ENCODE results near the gene CEACAM4.

Gene CEACAM4

DNA sequence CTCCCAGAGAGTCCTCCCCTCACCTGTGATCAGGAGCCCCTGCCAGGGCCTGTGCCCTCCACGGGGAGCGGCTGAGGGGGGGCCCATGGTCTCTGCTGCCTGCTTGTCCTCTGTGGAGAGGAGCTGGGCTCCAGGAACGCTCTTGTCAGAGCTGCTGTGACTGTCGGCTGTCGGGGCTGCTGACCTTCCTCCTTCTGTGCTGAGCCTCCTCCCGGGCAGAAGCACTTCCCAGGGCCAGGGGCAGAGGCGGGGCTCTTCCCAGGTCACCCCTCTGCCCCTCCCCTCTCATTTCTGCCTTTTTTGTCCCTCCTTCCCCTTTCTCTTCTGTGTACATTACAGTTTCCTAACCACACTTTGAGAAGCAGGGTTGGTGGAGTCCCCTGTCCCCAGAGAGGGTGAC is at the start of gene CEACAM4:
Gene CEACAM4 (minus strand): TSS at position 198 of the 400 bp plus-strand sequence. CDS start 111 bp downstream, at position 87.
- DNase-seq = no peak

- DNase-seq = no peak
Measured at GRCh38 chr19:41671486-41671885, 44.6 kb upstream of the CEACAM4 start.

- DNase-seq = no peak
Measured at GRCh38 chr19:41670755-41671154, 43.9 kb upstream of the CEACAM4 start.

DNA sequence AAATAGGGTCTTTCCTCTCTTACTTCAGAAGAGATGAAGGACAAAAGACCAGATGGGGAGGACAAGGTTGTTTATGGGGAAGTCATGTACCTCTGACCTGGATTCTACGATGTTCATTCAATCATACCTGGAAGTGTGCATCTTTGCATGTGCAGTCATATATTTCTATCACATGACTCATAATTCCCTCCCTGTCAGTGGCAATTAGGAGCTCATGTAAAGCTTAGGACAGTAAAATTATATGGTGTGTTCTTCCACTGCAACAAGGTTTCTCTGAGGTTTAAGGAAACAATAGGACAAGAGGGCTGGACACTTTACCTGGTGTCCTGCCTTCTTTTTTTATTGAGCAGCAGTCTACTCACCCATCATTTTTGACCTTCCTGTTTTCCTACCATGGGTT is 41.4 kb upstream of the CEACAM4 start:
- no peak for DNase-seq

DNA sequence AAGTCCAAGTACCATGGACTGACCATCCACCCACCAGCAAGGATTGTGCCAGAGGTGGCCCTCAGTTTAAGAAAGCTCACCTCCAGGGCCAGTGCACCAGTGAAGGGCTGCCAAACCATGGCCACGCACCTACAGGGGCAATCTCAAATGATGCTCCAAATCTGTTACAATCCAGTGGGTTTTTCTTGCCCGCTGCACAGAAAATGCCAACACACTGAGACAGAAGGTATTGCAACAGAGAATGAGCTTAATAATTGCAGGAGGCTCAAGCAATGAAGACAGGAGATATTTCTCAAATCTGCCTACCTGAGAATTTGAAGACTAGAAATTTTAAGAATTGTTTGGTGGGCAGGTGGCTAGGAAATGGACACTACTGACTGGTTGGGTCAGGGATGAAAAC is 39.2 kb upstream of the CEACAM4 start:
- no peak for DNase-seq

DNA sequence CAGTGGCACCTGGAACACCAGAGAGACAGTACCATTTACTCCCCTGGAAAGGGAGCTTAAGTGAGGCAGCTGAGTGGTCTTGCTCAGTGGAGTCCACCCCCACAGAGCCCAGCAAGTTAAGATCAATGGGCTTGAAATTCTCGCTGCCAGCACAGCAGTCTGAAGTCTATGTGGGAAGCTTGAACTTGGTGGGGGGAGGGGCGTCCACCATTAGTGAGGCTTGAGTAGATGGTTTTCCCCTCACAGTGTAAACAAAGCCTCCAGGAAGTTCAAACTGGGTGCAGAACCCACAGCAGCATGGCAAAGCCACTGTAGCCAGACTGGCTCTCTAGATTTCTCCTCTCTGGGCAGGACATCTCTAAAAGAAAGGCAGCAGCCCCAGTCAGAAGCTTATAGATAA is 30.3 kb upstream of the CEACAM4 start:
- peak; percentile 62 for DNase-seq

DNA sequence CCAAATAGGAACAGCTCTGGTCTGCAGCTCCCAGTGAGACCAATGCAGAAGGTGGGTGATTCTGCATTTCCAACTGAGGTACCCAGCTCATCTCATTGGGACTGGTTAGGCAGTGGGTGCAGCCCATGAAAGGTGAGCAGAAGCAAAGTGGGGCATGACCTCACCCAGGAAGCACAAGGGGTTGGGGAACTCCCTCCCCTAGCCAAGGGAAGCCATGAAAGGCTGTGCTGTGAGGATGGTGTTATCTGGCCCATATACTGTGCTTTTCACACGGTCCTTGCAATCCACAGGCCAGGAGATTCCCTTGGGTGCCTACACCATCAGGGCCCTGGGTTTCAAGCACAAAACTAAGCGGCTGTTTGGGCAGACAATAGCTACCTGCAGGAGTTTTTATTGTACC is 29.9 kb upstream of the CEACAM4 start:
- DNase-seq = peak; percentile 45

DNA sequence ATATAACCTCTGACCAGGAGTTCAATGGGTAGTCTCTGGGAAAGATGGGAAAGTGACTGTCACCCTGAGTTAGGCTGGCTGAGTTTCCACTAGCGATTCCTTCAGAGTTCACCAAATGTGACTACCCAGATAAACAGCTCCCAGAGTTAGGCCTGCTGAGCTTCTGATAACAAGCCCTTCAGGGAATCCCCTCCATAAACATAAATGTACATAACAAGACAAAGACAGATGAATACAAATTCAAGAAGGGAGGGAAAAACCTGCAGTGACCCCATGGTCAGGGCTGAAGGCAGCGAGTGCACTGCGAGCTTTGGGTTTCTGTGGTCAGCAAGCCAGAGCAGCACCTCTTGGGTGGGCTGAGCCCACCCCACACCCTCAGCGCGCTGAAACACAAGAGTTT is 25.4 kb upstream of the CEACAM4 start:
- DNase-seq = no peak

- no peak for DNase-seq
Measured at GRCh38 chr19:41649827-41650226, 23.0 kb upstream of the CEACAM4 start.

GRCh38 chr19:41646589-41647204 is 19.8 kb upstream of the CEACAM4 start:
- no peak for DNase-seq

- peak; percentile 56 for DNase-seq
Measured at GRCh38 chr19:41641879-41642485, 15.1 kb upstream of the CEACAM4 start.

DNA sequence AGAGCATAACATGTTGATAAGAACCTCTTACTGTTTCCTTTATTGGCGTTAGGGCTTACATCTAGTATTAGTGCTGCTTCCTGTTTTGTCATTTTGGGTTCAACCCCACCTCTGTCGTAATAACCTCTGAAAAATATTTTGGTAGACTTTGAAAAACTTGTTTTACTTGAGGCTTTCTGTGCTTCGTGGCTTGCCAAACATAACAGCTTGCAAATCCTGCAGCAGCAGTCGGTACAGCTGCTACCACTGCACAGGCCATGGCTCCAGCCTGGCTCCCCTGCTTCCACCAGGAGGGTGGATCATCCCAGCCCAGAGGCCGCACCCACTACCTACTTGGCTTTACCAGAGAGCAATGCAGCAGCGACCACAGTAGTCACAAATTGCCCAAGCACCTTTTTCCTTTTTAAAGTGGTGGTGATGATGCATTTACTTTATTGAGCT is 11.8 kb upstream of the CEACAM4 start:
- peak; percentile 36 for DNase-seq

GRCh38 chr19:41637484-41637883 is 10.6 kb upstream of the CEACAM4 start:
- DNase-seq = no peak

GRCh38 chr19:41627966-41628675 is 1.2 kb upstream of the CEACAM4 start:
- no peak for DNase-seq

- no peak for DNase-seq
Measured at GRCh38 chr19:41626278-41626677, 596 bp downstream of the CEACAM4 start.

DNA sequence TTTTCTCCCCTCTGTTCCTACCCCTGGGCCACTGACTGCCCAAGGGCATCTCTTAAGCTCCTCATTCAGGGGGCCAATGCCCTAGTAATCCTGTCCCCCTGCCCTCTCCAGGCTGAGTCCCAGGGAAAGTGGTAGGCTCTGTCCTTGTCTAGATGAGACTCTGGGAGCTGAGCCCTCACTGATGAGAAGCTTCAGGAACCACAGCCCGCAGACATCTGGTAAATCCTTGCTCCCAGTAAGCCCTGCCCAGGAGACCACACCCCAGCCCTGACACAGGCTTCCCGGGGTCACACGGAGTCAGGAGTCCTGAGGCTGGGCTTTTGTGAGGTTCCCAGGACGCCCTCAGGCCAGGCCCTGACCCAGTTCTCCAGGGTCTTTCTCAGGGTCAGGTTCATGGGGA is 1.9 kb downstream of the CEACAM4 start:
- DNase-seq = no peak

- DNase-seq = no peak
Measured at GRCh38 chr19:41624515-41624914, 2.4 kb downstream of the CEACAM4 start.

GRCh38 chr19:41623360-41623759 is 3.5 kb downstream of the CEACAM4 start:
- DNase-seq = no peak

DNA sequence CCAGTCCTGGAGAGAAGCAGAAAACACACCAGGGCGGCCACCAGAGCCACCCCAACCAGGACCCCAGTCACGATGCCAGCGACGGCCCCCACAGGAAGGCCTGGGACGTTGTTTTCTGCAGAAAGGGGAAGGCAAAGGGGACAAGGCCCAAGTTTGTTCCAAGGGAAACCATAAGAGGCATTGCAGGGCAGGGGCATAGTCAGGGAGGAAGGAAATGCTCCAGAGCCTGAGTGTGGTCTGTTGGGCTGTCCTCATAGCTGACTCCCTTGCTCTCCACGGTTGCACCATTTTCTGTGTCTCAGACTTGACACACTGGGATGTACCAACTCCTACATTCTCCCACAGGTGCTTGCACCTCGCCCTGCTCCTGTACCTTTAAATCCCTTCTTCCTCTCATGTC is 5.2 kb downstream of the CEACAM4 start:
- DNase-seq = no peak

DNA sequence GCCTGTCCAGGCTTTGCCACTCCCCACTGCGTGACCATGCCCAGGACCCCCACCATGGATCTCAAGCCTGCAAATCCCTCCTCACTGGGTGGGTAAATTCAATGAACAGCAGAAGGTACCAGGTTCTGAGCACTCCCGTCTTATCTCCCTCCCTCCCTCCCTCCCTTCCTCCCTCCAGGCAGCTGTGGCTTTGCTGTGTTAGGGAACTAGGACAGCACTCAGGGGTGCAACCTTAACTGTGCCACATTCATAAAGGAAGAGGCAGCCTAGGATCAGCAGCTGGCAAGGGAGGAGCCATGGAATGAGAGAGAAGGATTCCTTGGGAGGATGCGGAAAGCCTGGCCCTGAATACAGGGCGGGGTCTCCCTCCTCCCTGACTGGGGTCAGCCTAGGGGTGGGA is 5.6 kb downstream of the CEACAM4 start:
- no peak for DNase-seq

GRCh38 chr19:41620171-41620570 is 6.7 kb downstream of the CEACAM4 start:
- DNase-seq = no peak

DNA sequence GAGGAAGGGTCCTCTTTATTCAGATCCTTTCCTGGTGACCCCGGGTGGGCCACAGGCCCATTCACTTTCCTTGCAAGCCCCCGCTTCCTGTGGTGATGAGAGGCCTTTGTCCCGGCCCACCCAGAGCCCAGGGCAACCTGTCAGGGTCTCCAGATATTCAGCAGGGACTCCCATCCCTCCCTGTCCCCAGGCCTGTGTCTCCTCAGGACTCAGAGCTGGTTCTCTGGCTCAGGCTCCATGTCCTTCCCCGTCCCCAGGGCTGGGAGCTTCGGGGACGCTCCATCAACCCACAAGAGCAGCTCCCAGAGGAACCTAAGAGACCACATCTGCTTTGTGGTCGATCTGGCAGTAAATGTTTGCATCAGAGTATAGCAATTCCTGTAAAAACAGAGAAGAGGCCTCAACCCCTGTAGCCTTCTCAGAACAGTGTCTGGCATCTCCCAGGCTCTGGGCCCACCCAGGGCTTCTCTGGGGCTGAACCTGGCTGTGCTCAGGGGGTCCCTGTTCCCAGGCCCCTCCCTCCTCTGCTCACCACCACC is 7.8 kb downstream of the CEACAM4 start:
- DNase-seq = no peak

DNA sequence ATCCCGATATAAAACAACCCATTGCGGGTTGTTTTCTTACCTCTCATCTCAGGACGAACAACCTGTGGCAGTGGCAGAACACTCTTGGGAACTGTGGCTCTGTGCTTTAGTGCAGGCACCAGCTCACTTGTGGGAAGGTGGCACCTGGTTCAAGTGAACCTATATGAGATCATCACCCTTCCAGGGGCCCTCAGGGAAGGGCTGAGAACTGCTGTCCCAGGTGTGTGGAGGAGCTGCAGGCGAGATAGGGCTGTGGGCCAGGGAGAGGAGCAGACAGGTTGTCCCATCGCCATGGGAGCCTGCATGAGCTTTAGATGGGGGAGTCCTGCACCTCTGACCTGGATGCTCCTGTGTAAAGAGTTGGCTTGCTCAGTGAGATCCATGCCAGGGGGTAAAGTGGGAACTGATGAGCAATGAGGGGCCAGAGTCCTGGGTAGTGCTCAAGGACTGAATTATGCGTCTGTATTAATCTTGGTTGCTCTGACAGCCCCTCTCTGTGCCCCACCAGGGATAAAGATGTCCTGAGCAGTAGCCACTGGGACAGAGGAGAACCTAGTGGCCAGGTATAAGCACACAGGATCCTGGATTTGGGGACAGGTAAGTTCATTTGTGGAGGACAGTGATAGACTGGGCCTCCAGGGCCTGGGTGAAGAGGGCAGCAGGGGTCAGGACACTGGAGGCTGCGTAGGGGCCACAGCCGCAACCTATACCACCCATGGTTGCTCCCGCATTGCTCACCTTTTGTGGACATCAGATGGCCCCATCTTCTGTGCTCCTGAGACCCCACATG is 8.7 kb downstream of the CEACAM4 start:
- DNase-seq = no peak
